Hepatocyte (in vitro differentiated cells): ENCODE data around the gene CAMK2G. TPM values are rescaled to one million over a fixed set of nuclear protein-coding genes. Genes with fewer than 3 reads are reported as not detected.

Source experiments
- DNase-seq: peaks from one replicate; pipeline ENCODE4 v3.0.0-alpha.2; 2016; ENCODE audit warnings: low spot score
- H2AFZ ChIP-seq: fragments of 200-600 bp; sonication (generic); 2 replicates; pipeline ENCODE4 v1.6.0; 2016; ENCODE audit warnings: antibody characterized with exemption, mild to moderate bottlenecking
- H3K27ac ChIP-seq: fragments of 200-600 bp; sonication (generic); 2 replicates; pipeline ENCODE4 v1.5.1; 2016; ENCODE audit warnings: mild to moderate bottlenecking
- H3K27me3 ChIP-seq: fragments of 200-600 bp; sonication (generic); 2 replicates; pipeline ENCODE4 v1.6.1; 2016
- H3K36me3 ChIP-seq: fragments of 200-600 bp; sonication (generic); replicated peaks from 2 replicates; pipeline ENCODE4 v1.5.1; 2016; ENCODE audit warnings: low read depth; ENCODE audit not compliant: insufficient read depth
- H3K4me1 ChIP-seq: fragments of 200-600 bp; sonication (generic); 2 replicates; pipeline ENCODE4 v1.5.1; 2016; ENCODE audit warnings: mild to moderate bottlenecking, moderate library complexity; ENCODE audit not compliant: insufficient read depth
- H3K4me2 ChIP-seq: fragments of 200-600 bp; sonication (generic); 2 replicates; pipeline ENCODE4 v1.6.0; 2016
- H3K4me3 ChIP-seq: fragments of 200-600 bp; sonication (generic); 2 replicates; pipeline ENCODE4 v1.5.1; 2016; ENCODE audit warnings: mild to moderate bottlenecking
- H3K79me2 ChIP-seq: fragments of 200-600 bp; sonication (generic); 2 replicates; pipeline ENCODE4 v1.6.0; 2017; ENCODE audit warnings: mild to moderate bottlenecking
- H3K9me2 ChIP-seq: fragments of 200-600 bp; sonication (generic); replicated peaks from 2 replicates; pipeline ENCODE4 v1.6.0; 2017; ENCODE audit warnings: mild to moderate bottlenecking; ENCODE audit not compliant: insufficient read depth
- H3K9me3 ChIP-seq: fragments of 200-600 bp; sonication (generic); 2 replicates; pipeline ENCODE4 v1.5.1; 2016; ENCODE audit warnings: low read depth, mild to moderate bottlenecking
- H4K20me1 ChIP-seq: fragments of 200-600 bp; sonication (generic); 2 replicates; pipeline ENCODE4 v1.6.0; 2016; ENCODE audit warnings: mild to moderate bottlenecking; ENCODE audit not compliant: insufficient read depth, poor library complexity, severe bottlenecking
- EZH2 ChIP-seq: fragments of 200-600 bp; sonication (generic); IDR thresholded peaks from 2 replicates; pipeline ENCODE4 v1.6.1; 2016; ENCODE audit warnings: antibody characterized with exemption, mild to moderate bottlenecking, borderline replicate concordance
- EZH2phosphoT487 ChIP-seq: fragments of 200-600 bp; sonication (generic); IDR thresholded peaks from one replicate; pipeline ENCODE4 v1.6.1; 2018; ENCODE audit warnings: antibody characterized with exemption, mild to moderate bottlenecking, low read depth, moderate library complexity; ENCODE audit not compliant: unreplicated experiment, severe bottlenecking
- WGBS: methylation state at CpG from one replicate; pipeline ENCODE4 v1.1.6; 2016; ENCODE audit warnings: low lambda C conversion rate; ENCODE audit errors: missing lambda C conversion rate; 5-methylcytosine and 5-hydroxymethylcytosine counted together
- polyA plus RNA-seq: library from polyadenylated mRNA; unstranded; fragments of >200 nt; fragmentation: Nextera tagmentation; extraction: Ambion mirVana; gene quantifications from 2 replicates; pipeline ENCODE4 v1.2.1, GENCODE V29; 2016
- total RNA-seq: library from RNA; depleted of rRNA; stranded (reverse); fragments of >200 nt; gene quantifications from 2 replicates; pipeline ENCODE4 v1.2.3, GENCODE V29; 2014
- TF ChIP-seq, protein P1 (sequence below): fragments of 200-600 bp; sonication (generic); IDR thresholded peaks from 2 replicates; pipeline ENCODE4 v1.5.1; 2016; ENCODE audit warnings: antibody characterized with exemption, mild to moderate bottlenecking; ENCODE audit not compliant: poor library complexity

CAMK2G gene
- total and polyA plus RNA-seq, 2 experiments from 2014 or later: 5.2 to 25.0 TPM

DNA sequence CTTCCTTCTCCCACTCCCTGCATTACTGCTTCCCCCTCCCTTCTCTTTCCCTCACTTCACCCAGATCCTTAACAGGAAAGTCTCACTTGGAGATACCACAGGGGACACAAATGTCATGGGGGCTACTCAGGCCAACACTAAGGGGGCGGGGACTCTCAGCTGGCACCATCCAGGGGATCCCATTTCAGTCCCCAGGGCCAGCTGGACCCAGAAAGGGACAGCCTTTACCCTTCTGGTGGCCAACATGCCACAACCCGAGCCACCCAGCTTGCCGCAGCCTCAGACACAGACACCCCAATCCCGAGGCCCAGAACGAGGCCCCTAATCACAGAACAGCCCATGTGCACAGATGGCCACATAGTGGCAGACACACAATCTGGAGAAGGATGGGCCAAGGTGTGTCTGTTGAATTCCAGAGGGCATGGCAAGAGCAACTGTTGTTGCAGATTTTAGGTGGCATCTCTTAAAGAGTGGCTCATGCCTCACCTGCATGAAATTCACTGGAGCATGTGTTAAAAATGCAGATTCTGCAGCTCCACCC lies 5.6 kb downstream of the CAMK2G start:
- H3K4me2 ChIP-seq: no peak overlapping the region
- H3K79me2 ChIP-seq: peaks cover 45% of the 10 kb centered on the region
- no peak overlapping the region for H3K27ac ChIP-seq
- 97% methylated on average over 5 of the region's 5 CpGs for WGBS
- H3K4me1 ChIP-seq: peaks cover 24% of the 10 kb centered on the region
- H2AFZ ChIP-seq: no peak overlapping the region
- no peaks in the 10 kb centered on the region for H3K9me2 ChIP-seq
- H3K4me3 ChIP-seq: no peak overlapping the region
- no peaks in the 10 kb centered on the region for H4K20me1 ChIP-seq
- no peaks in the 10 kb centered on the region for H3K36me3 ChIP-seq
- TF ChIP-seq, protein P1, sequence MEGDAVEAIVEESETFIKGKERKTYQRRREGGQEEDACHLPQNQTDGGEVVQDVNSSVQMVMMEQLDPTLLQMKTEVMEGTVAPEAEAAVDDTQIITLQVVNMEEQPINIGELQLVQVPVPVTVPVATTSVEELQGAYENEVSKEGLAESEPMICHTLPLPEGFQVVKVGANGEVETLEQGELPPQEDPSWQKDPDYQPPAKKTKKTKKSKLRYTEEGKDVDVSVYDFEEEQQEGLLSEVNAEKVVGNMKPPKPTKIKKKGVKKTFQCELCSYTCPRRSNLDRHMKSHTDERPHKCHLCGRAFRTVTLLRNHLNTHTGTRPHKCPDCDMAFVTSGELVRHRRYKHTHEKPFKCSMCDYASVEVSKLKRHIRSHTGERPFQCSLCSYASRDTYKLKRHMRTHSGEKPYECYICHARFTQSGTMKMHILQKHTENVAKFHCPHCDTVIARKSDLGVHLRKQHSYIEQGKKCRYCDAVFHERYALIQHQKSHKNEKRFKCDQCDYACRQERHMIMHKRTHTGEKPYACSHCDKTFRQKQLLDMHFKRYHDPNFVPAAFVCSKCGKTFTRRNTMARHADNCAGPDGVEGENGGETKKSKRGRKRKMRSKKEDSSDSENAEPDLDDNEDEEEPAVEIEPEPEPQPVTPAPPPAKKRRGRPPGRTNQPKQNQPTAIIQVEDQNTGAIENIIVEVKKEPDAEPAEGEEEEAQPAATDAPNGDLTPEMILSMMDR: no peak
- TF ChIP-seq EZH2 (no peak), EZH2phosphoT487 (no peak)
- no peaks in the 10 kb centered on the region for H3K27me3 ChIP-seq
- DNase-seq: no peak
- H3K9me3 ChIP-seq: no peaks in the 10 kb centered on the region

DNA sequence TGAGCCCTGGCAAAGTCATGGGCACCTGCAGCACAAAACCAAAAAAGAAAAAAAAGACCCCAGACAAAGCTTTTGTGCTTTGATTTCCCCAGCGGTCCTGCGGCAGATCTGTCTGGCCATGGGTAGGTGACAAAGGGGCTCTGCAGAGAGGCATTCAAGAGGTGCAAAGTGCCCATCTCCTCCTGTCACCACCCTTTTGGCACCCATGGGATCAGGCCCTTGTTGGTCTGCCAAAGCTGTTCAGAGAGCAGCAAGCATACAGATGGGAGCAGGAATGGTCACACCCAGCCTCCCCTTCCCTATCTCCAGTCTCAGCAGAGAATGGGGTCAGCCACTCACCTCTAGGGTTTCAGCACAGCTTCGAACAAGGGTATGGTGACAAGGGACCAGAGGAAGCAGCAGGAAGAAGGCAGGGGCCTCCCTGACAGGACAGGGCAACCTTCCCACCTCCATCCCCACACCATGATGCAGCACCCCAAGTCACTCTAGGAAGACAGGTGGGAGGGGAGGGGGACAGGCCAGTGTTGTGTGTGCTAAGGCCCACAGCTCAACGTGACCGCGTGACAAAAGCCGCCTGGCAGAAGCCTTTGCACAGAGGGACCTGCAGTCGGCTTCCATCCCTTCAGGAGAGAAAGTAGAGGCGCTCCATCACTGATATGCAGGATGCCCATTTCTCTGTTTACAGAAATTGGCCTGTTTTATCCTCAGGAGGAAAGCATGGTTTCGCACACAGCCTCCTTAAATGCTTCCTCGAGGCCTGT lies 6.3 kb downstream of the CAMK2G start:
- no peaks in the 10 kb centered on the region for H3K9me2 ChIP-seq
- no peak overlapping the region for H3K4me2 ChIP-seq
- WGBS: 92% methylated on average over 11 of the region's 11 CpGs
- no peaks in the 10 kb centered on the region for H3K36me3 ChIP-seq
- peaks cover 43% of the 10 kb centered on the region for H3K79me2 ChIP-seq
- no peak overlapping the region for H3K27ac ChIP-seq
- H3K27me3 ChIP-seq: no peaks in the 10 kb centered on the region
- no peak for DNase-seq
- H3K4me3 ChIP-seq: no peak overlapping the region
- no peaks in the 10 kb centered on the region for H4K20me1 ChIP-seq
- peaks cover 22% of the 10 kb centered on the region for H3K4me1 ChIP-seq
- no peak for TF ChIP-seq EZH2phosphoT487
- TF ChIP-seq, protein P1: no peak
- no peak overlapping the region for H2AFZ ChIP-seq
- no peaks in the 10 kb centered on the region for H3K9me3 ChIP-seq

DNA sequence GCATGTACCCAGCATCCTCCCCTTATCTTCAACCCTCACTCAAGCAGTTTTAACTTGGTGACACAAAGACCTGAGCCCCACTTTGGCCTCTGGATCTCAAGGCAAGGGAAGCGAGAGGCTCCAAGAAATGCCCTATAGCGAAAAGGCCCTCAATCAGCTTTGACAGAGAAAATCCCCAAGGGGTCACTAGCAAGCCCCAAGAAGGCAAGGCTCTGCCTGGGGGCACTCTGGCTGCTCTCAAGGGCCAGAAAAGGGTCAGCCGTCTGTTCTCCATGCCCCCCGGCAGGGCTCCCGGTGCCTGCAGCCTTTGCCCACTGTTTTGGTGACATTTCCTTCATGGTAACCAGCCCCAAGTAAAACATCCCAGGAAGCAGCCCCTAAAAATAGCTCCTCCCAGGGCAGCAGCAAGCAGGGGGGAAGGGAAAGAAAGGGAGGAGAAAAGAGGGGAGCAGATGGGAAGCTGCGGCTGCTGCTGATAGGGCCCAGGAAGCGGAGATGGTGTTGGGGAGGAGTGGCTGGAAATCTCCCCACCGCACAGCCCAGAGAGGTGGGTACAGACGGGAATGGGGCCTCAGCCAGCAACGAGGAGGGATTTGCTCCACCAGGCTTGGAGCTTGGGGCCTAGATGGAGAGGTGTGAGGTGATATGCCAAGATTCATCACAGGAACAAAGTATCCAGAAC lies 7.1 kb downstream of the CAMK2G start:
- H3K27ac ChIP-seq: no peak overlapping the region
- WGBS: 73% methylated on average over 10 of the region's 10 CpGs

More for the DNA sequence above, 7.1 kb downstream of the CAMK2G start:
- Histone ChIP-seq H2AFZ (no peak overlapping the region), H3K9me3 (no peaks in the 10 kb centered on the region), H3K4me3 (no peak overlapping the region), H3K27me3 (no peaks in the 10 kb centered on the region), H3K79me2 (peaks cover 41% of the 10 kb centered on the region), H3K4me1 (peaks cover 15% of the 10 kb centered on the region), H3K4me2 (no peak overlapping the region), H3K9me2 (no peaks in the 10 kb centered on the region), H4K20me1 (no peaks in the 10 kb centered on the region), H3K36me3 (no peaks in the 10 kb centered on the region)
- no peak for DNase-seq
- TF ChIP-seq EZH2phosphoT487: no peak
- no peak for TF ChIP-seq EZH2
- TF ChIP-seq, protein P1: no peak
